NCI-H2171 (cell line): Measurements from ENCODE around the gene KATNAL2.
"Not testable (repeated sequence)": the region's sequence is repeated elsewhere in the genome, so short reads cannot be mapped to it uniquely, and the experiment has no call there.

Experiments
- DNase-seq: peaks from one replicate; lab custom pipeline; 2025; lab: John Stamatoyannopoulos, UW

The KATNAL2 gene

DNA sequence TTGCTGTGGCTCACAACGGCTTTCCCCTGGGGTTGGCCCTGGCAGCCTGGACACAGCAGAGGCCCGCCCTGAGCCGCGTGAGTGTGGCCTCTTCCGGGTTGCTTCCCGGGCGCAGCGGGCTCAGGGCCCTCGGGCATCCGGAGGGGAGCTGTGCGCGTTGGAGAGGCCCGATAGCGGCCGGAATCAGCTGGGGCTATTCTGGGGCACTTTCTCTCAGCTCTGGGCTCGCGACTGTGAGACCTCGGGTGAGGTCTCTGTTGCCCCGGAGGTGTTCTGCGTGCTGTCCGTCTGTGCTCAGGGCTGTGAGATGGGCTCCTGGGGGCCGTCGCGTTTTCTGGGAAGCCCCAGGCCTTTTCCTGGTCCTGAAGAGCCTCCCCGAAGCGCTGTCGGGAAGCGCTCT lies 117.2 kb downstream of the KATNAL2 start:
- DNase-seq: not testable (repeated sequence)

DNA sequence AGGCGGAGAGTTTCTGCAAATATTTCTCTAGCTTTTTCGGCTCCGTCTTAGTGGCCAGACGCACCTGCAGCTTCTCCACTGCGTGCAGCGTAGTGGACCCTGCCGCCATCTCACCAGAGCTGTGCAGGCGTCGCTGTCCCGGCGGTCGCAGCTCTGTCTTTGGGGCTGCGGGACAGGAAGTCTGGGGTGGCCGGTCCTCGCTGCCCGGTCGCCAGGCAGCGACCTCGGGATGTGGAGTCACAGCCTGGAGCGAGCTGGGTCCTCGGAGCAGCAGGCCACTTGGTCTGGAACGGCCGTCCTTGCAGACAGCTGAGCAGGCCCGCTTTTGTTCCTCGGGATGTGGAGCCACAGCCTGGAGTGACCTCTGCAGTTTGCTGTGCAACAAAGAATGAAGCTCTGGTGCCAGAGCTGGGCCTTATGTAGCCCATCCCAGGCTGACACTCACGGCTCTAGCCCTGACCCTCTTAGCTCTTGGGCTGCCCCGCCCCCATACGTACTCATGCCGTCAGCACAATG lies 117.8 kb downstream of the KATNAL2 start, which contains the start of gene ELOA2:
Gene ELOA2, minus strand, starts transcription at position 466 of the 516 bp plus-strand sequence. Its CDS starts 357 bp downstream, at position 109.
- no peak for DNase-seq

DNA sequence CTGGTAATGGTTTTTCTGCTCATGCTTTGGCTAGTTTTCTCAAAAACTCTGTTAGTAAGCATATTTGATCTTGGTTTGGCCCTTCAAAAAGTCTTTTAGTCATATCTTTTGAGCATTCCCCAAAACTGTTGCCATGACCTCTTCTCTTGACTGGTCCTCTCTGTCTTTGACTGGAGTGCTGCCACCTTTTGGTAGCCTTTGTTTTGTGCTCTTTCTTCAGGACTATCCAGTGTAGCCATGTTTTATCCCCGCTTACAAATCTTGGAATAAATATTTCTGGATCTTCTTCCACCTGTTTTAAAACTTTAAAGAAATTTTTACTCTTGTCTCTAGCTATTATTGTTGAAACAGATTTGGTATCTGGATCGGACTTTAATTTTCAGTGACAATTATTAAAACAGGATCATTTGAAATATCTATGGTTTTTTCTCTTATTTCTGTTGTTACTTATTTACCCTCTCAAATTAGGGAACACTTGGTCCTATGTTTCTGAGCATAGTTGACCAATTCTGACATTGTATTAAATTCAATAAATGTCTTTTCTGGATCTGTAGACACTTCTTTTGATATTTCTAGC lies 119.0 kb downstream of the KATNAL2 start:
- no peak for DNase-seq

DNA sequence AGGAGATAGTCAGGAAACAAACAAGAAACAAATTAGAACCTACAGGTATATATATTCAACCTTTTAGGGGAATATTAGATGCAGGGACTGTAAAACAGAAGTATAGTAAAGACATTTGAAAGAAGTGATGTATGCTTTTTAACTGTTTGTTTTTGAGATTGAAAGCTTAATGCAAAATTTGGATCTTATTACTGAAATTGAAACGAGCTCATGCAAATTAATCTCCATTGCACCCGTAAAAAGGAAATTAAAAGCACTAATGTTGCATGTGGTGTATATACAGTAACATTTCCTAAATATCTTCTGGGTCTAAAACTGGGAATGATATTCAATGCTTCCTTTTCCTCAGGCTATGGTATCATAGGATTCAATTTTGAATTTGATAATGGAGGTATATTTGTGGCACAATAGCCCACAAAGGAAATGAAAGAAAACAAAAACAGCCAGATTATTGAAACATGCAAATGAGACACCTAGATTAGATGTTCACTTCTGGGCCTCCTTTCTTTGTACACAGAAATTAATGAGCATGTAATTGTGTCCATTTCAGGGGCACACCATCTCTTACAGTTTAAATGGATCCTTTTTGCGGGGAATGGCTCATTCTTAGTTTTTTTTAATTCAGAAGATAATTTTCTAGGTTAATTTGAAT lies 119.7 kb downstream of the KATNAL2 start:
- DNase-seq: no peak

DNA sequence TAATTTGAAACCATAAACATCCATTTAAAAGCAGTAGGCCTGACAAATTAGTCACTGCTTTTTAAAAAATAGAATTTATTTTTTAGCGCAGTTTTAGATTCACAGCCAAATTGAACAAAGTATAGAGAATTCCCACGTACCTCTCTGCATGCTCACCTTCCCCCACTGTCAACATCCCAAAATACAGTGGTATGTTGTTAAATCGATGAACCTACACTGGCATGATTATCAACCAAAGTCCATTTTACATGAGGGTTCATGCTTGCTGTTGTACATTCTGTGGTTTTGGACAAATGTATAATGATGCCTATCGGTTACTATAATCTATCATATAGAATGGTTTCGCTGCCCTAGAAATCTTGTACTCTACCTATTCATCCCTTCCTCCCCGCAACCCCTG lies 123.6 kb downstream of the KATNAL2 start:
- no peak for DNase-seq

DNA sequence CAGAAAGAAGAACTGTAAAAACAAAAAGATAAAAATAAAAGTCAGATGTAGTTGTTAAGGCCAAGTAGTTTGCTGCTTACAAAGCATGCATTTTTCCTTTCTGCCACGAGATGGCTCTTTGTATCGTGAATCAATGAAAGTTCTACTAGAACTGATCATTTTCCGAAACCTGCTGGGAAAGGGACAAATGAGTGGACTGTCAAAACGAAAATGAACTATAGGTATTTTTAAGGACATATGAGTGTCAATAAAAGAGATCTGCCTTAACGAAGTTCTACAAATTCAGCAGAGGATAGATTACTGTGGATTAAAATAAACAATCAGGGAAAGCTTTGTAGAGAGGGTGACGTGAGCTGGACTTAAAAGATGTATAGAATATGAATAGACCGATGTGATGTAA lies 133.1 kb downstream of the KATNAL2 start:
- DNase-seq: no peak

DNA sequence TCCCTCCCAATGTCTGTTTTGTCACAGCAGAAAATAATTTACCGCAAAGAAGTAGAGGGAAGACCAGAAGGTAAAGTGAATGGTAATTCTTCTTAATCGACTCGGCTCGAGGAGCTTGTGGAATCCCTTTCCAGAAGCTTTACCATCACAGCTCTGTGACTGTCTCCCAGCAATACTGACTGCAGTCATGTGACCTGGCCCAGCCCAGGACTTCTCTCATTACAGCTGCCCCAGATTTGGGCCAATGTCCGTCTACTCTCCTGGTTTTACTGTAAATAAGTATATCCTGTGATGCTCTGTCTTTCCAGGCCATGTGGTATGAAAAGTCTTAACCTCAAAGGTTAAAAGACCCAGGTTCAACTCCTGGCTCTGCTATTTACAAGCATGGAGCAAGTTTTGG lies 137.0 kb downstream of the KATNAL2 start:
- no peak for DNase-seq

DNA sequence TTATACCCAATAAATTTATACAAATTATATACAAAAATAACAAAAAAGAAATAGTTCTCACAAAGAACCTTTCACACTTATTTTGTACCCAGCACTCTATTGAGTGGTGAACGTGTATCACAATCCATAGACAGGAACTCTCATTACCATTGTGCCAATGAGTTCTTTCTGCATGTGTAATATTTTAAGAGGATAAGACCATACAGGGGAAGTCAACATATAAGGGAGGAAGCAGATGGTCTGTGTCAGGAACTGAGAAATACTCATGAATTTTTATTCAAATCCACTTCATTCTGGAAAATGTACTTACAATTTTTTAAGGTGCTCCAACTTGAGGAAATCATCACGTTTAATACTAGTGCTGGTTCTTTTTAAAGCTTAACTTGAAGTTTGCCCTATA lies 145.1 kb downstream of the KATNAL2 start:
- no peak for DNase-seq

DNA sequence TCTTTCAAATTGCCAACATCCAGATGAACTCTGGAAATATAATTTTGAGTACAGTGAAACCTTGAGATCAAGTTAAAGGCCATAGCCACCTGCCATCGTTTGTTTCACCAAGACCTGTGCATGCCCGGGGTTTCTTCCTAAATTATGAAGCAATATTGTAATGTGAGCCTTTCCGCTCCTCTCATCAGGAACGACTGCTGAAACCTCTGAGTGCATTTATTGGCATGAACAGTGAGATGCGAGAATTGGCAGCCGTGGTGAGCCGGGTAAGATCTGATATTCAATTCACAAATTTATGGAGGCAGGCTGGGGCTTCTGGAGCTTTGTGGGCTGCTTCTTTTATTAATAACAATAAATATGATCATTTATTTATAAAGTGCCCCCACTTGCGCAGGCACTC lies 145.7 kb downstream of the KATNAL2 start:
- no peak for DNase-seq

DNA sequence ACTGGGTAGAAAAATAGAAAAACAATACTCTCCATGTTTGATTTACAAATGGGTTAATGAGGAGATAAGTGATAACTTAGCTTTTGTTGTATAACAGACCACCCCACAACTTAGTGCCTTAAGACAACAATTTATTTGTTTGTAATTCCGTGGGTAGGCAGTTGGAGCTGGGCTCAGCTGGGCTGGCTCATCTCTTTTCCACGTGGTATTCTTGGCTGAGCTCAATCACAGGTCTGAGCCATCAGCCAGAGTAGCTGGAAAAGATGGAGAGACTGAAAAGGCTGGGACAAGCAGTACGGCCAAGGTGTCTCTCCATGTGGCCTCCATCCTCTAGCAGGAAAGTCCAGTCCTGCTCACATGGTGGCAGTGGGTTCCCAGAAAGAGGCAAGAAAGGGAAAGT lies 150.2 kb downstream of the KATNAL2 start:
- DNase-seq: no peak

DNA sequence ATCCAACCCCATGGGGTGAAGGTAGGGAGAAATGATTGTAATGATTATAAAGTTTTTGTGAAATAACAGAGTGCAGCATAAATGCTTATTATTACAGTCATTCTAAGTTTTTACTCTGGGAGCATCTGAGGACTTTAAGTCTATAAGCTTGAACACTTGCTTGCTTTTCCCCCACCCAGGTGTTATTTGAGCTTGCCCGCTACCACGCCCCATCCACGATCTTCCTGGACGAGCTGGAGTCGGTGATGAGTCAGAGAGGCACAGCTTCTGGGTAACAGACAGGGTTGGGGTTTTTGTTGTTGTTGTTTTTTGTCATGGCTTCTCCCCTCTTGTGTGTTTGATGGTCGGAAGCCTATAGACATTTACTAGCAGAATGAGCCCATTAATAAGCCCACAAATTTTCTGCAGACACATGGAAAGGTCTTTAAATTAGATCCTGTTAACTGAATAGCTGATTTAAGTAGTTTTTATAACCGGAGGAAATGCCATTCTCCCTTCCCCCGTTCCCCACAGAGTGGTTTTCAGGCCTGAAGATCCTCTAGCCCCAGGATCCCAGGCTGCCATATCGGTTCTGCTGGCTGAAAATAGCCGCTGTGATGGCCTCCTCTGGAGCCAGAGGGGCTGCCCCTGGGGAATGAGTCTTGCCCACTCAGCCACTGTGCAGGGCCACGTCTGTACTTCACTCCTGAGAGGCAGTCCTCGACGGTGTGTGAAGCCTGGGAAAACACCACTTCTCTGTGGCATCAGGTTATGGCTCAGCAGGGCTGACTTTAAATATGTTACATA lies 157.9 kb downstream of the KATNAL2 start:
- DNase-seq: no peak

DNA sequence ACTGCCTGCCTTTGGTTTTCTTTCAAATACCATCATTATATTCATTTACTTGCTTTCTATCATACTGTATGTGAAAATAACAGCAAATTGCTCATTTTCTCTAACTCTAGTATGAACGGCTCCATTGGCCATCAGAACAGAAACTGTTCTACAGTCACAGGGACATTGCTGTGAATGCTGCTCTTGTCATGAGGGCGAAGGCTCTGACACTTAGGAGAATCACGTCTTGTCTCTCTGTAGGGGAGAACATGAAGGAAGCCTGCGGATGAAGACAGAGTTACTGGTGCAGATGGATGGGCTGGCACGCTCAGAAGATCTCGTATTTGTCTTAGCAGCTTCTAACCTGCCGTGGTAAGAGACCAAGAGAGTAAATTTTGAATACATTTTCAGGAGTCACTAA lies 159.7 kb downstream of the KATNAL2 start:
- DNase-seq: no peak

DNA sequence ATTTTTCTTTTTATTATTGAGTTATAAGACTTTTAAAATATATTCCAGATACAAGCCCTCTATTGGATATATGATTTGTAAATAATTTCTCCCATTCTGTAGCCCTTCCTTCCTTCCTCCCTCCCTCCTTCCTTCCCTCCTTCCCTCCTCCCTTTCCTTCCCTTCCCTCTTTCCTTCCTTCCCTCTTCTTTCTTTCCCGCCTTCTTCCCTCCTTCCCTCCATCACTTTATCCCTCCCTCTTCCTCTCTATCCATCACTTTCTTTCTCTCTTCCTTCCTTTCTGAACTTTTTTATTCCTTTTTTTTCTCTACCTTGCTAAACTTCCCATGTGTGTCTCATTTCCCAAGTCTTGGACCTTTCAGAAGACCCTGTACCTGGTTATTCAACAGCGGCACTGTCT lies 163.5 kb downstream of the KATNAL2 start:
- DNase-seq: no peak

DNA sequence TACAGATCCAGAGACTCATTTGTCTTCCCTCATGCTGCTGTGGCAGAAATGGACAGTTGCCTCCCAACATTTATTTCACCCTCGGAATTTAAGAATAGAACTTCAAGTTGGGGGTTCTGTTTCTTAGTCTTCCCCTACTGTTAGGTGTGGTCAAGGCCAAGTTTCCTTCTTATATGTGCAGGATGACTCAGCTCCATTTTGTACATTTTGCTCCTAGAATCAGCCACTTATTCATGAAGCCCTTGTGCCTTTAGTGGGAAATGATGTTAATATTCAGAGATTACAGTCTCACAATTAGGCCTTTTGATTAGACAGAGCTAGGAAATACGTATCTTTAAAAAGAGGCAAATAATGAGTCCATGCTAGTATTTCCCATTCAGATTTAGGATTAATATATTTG lies 164.2 kb downstream of the KATNAL2 start:
- no peak for DNase-seq

DNA sequence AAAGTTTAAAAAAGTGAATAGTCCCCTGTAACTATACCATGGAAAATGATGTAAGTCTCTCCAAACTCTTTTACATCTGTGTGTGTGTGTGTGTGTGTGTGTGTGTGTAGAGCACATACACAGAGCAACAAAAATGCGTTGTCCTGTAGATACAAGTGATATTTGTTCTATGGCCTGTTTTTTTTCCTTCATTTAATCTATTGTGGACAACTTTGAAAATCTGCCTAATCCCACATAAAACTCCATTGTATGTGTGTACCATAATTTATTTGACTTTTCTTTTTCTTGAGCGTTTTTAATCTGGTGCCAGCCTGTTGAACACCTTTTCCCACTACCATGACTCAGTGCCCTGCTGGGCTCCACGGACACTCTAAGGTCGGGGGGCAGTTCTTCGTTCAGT lies 170.3 kb downstream of the KATNAL2 start:
- DNase-seq: no peak

DNA sequence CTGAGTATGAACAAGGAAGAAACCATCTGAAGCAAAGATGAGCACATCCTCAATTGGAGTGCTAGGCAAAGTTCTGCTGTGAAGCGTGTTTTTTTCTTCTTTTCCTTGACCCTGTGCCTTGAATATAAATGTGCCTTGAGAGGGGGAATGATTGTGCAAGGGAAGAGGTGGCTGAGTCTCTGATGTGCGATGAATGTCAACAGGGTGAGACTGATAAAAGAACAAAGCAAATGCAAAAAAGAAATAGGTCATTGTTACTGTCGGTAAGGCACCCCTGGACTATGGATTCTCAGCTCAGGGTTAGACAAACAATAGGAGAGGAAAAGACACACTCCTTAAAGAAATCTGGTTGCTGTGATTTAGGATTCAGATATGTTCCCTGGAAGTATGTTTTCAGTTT lies 178.4 kb downstream of the KATNAL2 start:
- no peak for DNase-seq

DNA sequence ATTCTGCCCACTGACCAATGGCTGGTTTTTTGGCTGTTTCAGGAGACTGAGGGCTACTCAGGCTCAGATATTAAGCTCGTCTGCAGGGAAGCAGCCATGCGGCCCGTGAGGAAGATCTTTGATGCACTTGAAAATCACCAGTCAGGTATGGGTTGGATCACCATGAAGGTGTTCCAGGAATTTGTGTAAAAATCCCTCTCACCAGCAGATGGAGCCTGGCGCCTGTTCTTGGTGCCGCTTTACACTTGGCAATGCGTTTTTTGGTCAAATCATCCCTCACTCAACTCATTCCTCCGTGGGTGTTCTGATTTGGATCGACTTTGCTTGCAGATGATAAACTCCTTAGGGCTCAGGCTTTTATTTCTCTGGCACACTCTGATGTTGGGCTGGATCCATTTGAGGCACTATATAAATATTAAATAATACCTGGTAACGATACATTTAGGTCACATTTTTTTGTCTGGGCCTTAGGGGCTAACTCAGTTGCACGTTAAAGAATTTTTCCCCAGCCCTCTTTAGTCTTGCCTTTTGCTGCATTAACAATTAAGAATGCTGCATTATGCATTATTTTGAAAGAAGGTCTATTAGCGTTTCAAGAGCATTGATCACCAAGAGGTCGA lies 182.9 kb downstream of the KATNAL2 start:
- DNase-seq: peak; percentile 39

DNA sequence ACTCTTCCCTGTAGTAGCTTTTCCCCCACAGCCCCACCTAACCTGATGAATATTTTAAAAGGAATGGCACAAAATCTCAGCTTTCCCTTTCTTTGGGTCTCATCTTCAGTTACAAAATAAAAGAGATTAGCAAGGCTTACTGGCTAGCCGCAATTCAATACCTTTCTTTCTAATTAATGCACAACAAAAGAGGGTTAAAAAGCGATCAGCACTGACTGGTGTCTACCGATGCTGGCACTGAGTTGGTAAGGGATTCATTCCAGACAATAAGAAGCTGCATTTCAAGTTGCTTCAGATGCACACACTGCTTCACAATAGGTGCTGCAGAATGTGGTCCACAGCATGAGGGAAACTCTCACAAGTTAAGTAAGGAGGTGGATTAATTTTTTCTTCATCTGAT lies 191.0 kb downstream of the KATNAL2 start:
- no peak for DNase-seq

DNA sequence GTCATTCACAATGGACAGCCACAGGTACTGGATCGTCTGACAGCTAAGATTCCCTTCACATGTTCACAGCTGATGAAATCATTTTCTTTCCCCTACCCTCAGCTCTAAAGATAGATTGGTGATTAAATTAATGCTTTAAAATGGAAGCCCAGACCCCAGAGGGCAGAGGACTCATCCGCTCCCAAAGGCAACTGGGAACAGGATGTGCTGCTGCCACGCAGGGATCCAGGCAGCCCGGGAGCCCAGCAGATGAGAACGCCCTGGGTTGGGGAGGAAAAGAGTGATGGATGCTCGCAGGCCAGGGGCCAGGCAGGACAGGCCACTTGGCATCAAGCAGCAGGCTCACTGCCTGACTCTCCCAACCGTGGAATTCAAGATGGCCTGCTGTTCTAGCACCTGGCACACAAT lies 191.6 kb downstream of the KATNAL2 start:
- no peak for DNase-seq

DNA sequence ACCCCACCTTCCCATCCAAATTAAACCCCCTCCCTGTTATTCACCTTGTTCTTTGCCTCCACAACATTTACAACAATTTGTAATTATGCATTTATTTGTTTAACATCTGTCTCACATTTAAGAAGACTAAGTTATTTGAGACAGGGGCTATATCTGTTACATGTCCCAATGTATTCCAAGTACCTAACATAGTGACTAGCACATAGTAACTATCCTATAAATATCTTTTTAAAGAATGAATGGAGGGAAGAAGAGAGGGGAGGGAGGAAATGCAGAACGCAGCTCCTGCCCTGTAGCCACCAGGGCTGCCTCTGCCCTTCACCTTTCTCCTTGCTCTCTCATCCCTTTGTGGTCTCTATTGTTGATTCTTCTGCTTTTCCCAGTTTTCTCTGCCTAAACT lies 192.3 kb downstream of the KATNAL2 start:
- no peak for DNase-seq

DNA sequence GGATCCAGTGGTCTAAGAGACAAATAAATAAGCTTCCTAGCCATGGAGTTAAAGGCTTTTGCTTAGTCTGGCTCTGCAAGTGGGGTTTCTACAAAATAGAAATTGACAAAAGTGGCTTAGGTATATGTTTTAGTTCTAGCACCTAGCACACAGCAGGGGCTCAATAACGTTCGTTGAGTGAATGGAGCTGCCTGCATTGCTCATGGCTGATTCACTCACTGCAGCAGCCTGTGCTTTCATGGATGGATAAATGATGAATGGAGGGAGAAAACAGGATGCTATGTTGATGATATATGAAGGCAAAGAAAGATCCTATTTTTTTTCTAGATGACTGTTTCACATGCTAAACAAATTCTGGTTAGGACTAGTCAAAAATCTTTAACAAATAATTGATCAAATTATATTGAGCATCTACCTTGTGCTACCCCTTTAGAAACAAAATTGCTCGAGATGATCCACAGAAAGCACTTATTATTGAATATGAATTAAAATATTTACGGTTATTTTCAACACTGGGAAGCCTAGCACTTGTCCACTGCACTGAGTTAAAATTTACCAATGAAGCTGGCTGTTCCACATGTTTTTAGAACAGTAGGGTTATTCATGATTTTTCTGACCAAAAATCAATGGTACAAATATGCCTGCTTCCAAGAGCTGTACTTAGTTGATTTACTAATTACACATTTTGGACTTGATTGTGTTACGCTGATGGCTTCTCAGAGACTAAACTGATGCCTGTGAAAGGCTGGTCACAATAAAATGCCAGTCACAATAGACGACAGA lies 193.3 kb downstream of the KATNAL2 start:
- no peak for DNase-seq
